Measurements from ENCODE around the gene VWA7. TPM values are rescaled to one million over a fixed set of nuclear protein-coding genes. Genes with fewer than 3 reads are reported as not detected.

The VWA7 gene
- 1.0 and 1.9 TPM in 2 replicates for total RNA-seq

DNA sequence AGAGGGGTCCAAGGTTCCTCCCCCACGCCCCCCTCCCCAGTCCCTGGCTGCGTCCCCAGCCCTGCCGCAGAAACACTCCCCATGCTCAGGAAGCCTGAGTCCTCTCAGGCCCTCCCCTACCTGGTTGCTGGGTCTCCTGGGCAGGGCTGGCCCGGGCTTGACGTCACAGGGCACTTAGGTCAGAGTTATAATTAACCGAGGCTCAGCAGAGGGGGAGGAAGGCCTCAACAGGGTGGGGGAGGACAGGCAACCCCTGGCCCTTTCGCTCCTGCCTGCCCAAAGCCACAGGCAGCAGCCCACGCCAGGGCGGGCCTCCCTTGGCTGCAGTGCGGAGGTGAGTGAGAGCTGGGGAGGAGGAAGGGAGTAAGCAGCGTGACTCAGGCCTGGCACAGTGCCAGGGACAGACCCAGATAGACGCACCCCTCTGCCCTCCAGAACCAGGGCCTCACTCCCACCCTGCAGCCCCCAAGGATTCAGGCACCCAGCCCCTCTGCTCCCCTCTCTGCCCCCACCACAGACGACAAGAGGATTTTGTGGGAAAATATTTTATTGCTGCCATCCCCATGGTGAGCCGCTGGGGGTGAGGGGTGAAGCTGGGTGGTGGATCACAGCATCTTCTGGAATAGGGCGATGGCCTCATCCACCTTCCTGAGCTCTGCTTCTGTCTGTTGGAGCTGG lies at the start of gene VWA7:
VWA7 (minus strand) TSS at position 340 of the 678 bp plus-strand sequence. CDS start 549 bp downstream, outside the sequence.

GRCh38 chr6:31815025-31815838 lies 38.1 kb upstream of the VWA7 start, which contains the start of the genes HSPA1A and HSPA1L:
TSS of gene HSPA1A (plus strand) at chr6:31815543. CDS start at chr6:31815757, 214 bp downstream.
TSS of gene HSPA1L (minus strand) at chr6:31815283. CDS start at chr6:31811972, 3,311 bp downstream.

DNA sequence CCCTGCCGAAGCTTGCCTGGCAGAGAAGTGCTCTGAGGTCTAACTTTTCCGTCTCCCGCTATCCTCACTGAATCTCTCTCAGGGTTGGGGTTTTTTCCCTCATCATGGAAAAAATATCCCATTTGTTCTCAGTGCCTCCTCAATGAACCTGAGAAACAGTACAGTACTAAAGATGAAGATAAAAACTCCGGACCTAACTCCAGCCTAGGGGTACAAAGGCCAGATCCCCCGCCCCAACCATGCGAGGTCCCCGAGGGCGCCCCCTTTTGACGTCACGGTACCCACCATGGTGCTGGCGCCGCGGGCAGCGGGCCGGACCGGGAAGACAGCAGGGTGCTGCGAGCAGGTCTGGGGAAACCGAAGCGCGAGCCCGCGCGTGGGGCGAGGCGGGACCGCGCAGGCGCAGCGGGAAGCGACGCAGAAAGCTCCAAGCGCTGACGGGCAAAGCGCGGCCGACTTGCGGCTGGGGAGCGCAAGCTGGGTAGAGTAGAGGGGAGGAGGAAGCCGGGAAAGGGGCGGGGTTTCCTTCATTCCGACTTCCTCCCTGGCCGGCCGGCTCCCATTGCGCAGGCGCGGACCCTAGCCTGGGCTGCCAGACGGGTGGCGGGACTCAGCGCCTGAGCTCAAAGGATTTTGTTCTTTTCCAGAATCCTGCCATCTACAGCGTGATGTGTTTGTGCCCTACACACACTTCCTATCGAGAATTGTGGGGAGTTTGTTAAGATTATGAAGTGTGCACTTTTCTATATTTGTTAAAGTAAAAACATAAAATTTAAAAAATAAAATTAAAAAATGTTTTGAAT lies 29.5 kb upstream of the VWA7 start, which contains the start of gene LSM2:
LSM2 (minus strand) TSS at position 497 of the 803 bp plus-strand sequence; CDS start at position 288, 209 bp downstream.

DNA sequence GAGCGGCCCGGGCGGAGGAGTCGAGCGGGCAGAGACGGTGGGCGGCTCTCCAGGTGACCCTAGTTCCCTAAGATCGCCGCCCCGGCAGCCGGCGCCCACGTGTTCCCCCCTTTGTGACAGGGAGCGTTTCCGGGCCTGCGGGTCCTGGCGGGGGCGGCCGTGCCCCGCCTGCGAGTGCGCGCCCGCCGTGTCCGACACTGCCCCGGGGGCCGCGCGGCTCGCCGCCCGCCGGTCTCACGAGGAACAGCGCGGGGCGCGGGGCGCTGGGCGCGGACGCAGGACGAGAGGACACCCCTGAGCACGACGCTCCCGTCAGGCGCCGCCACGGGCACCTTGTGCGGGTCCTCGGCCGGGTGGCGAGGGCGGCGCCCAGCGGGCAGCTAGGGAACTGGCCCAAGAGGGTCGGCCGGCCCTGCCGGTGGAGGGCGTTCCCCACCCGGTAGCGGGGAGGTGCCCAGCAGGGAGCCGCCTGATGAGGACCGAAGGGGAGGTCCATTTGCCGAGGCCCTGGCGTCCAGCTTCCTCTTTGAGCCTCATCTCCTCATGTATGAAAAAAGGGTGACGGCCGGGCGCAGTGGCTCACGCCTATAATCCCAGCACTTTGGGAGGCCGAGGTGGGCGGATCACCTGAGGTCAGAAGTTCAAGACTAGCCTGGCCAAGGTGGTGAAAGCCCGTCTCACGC lies 18.6 kb upstream of the VWA7 start, which contains the start of gene VARS1:
VARS1 (minus strand) TSS at position 137 of the 683 bp plus-strand sequence. CDS start 535 bp downstream, outside the sequence.

DNA sequence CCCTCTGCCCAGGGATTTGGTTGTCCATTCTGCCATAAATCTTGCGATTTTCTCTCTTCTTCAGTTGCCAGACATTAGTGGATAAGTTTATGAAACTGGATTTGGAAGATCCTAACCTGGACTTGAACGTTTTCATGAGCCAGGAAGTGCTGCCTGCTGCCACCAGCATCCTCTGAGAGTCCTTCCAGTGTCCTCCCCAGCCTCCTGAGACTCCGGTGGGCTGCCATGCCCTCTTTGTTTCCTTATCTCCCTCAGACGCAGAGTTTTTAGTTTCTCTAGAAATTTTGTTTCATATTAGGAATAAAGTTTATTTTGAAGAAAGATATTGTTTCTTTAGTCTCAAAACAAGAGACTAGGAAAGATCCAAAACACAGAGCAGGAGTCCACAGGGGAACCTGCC lies 14.8 kb downstream of the VWA7 start, which contains the start of gene SAPCD1:
SAPCD1 (plus strand) TSS at position 301 of the 400 bp plus-strand sequence. CDS start 399 bp downstream, outside the sequence.

DNA sequence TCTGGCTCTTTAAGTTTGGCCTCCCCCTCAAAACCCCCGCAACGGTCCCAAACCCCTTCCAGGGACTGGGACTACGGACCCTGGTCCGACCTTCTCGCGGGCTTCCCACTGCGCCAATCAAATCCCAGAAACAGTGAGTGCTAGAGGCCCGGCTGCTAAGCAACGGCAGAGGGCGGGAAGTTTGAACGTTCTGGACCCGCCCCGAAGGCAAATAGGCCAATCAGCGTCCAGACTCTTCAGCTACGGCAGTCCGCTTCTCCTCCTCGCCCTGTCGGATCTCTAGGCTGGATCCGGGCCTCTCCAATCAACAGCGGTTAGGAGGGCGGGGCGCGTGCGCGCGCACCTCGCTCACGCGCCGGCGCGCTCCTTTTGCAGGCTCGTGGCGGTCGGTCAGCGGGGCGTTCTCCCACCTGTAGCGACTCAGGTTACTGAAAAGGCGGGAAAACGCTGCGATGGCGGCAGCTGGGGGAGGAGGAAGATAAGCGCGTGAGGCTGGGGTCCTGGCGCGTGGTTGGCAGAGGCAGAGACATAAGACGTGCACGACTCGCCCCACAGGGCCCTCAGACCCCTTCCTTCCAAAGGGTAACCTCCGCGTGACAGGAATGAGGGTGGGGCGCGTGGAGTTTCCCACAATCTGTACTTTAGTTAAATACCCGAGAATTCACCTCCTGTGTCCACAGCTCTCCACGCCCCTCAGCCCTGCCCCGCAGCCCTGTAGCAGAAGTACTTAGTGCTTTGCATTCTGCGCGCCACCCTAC lies 37.3 kb downstream of the VWA7 start, which contains the start of gene MSH5:
MSH5 (plus strand) TSS at position 367 of the 758 bp plus-strand sequence. CDS start 462 bp downstream, outside the sequence.

GRCh38 chr6:31736021-31736767 lies 40.9 kb downstream of the VWA7 start, which contains the start of gene CLIC1:
TSS of gene CLIC1 (minus strand) at chr6:31736530. CDS start at chr6:31736300, 230 bp downstream.

DNA sequence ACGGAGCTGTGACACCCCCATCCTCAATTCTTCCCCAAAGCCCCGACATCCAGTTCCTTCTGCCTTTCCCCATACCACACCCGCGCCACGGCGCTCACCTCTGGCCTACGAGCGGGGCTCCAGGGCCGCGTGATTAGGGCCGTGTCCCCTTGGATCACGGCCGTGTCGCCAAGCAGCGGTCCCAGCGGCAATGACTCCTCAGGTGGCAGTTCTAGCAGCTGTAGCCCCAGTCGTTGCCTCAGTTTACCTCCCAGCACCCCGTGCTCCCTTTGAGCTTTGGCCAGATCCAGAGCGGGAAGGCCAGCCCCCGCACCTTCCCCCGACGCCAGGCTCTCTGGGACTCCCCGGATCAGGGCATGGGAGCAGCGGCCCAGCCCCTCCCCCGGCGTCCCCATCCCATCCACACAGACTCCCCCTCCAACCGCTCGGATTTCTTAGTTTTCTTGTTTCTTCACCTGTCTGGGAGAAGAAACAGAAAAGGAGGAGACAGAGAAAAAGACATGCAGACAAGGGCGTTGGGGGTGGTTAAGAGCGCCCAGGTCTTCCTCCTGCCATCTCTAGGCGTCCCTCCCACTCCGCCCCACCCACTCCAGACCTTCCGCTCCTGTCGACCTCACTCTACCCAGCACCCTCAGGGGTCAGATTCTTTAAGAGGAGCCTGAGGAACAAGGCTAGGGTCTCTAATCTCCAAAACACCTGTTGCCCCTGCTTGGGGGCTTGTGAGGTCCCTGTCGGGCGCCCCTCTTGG lies 48.2 kb downstream of the VWA7 start, which contains the start of gene DDAH2:
DDAH2 (minus strand) TSS at position 533 of the 748 bp plus-strand sequence; CDS start at position 395, 138 bp downstream.

GRCh38 chr6:31723245-31723979 lies 53.7 kb downstream of the VWA7 start, which contains the start of gene MPIG6B:
TSS of gene MPIG6B (plus strand) at chr6:31723373. CDS start at chr6:31723384, 11 bp downstream.

DNA sequence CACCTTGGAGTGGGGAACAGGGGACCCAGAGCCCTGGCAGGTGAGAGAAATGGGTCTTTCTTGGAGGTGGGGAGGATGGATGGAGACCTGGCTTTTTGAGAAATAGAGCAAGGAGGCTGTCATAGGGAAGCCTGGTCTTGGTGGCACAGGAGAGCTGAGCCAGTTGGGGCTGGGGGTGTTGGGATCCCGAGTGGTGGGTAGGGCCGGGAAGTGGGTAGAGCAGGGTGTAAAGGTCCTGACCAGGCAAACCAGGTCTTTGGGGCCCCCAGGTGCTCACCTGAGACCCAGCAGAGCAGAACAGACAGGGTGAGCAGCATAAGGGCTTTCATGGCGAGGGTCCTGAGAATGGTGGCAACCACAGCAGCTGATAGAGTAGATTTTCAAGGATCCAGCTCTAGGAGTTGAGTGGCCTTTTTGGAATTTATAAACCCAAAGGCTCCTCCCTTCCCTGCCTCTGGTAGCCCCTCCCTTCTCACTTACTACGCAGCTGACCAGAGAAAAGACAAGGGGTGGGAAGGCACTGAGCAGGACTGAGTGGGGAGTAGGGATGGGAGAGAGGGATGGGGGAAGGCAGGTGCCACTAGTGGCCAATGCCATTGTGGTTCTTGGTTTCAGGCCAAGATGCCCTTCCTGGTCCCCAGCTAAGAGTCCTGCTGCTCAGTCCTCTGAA lies 55.6 kb downstream of the VWA7 start, which contains the start of gene LY6G6C:
LY6G6C (minus strand) TSS at position 396 of the 670 bp plus-strand sequence; CDS start at position 329, 67 bp downstream.

Small RNAs within 50 kb of the gene (small RNA-seq; reads per million reads assigned to genes)
- not detected for gene MSH5-SAPCD1
- not detected for gene RF00019
- not detected for gene RNU6-850P
- not detected for gene SAPCD1

Other genes with a start within 250 kb of the VWA7 start
- gene MCCD1, start 248.4 kb downstream of the VWA7 start, total RNA-seq, result not detected in 2 replicates
- gene DDX39B, start 235.3 kb downstream of the VWA7 start, total RNA-seq, result 262 and 345 TPM in 2 replicates
- gene ATP6V1G2, start 230.7 kb downstream of the VWA7 start, total RNA-seq, result 3.4 and 3.5 TPM in 2 replicates
- 22.9 and 26.5 TPM in 2 replicates for gene NFKBIL1, start 229.7 kb downstream of the VWA7 start, total RNA-seq
- not detected in 2 replicates for gene LTA, start 205.0 kb downstream of the VWA7 start, total RNA-seq
- gene TNF, start 201.8 kb downstream of the VWA7 start, total RNA-seq, result not detected in 2 replicates
- gene LTB, start 194.9 kb downstream of the VWA7 start, total RNA-seq, result not detected in 2 replicates
- gene LST1, start 191.1 kb downstream of the VWA7 start, total RNA-seq, result not detected in 2 replicates
- gene NCR3, start 184.3 kb downstream of the VWA7 start, total RNA-seq, result not detected in 2 replicates
- not detected in 2 replicates for gene AIF1, start 162.1 kb downstream of the VWA7 start, total RNA-seq
- gene PRRC2A, start 156.6 kb downstream of the VWA7 start, total RNA-seq, result 49.4 and 57.4 TPM in 2 replicates
- gene BAG6, start 124.7 kb downstream of the VWA7 start, total RNA-seq, result 127 and 138 TPM in 2 replicates
- 2.0 and 2.2 TPM in 2 replicates for gene APOM, start 121.4 kb downstream of the VWA7 start, total RNA-seq
- gene C6orf47, start 116.5 kb downstream of the VWA7 start, total RNA-seq, result 15.2 and 19.5 TPM in 2 replicates
- 17.0 and 17.1 TPM in 2 replicates for gene GPANK1, start 112.3 kb downstream of the VWA7 start, total RNA-seq
- gene CSNK2B, start 111.2 kb downstream of the VWA7 start, total RNA-seq, result 118 and 149 TPM in 2 replicates
- 4.2 and 4.8 TPM in 2 replicates for gene LY6G5B, start 107.4 kb downstream of the VWA7 start, total RNA-seq
- gene LY6G5C, start 96.3 kb downstream of the VWA7 start, total RNA-seq, result 0.26 and 0.65 TPM in 2 replicates
- 29.9 and 35.3 TPM in 2 replicates for gene ABHD16A, start 74.0 kb downstream of the VWA7 start, total RNA-seq
- not detected in 2 replicates for gene LY6G6F, start 70.5 kb downstream of the VWA7 start, total RNA-seq
- gene LY6G6D, start 62.0 kb downstream of the VWA7 start, total RNA-seq, result not detected in 2 replicates
- gene LY6G6C, start 55.6 kb downstream of the VWA7 start, total RNA-seq, result not detected in 2 replicates
- gene MPIG6B, start 54.0 kb downstream of the VWA7 start, total RNA-seq, result not detected in 2 replicates
- gene DDAH2, start 48.0 kb downstream of the VWA7 start, total RNA-seq, result 76.2 and 84.3 TPM in 2 replicates
- gene CLIC1, start 40.8 kb downstream of the VWA7 start, total RNA-seq, result 597 and 600 TPM in 2 replicates
- 10.7 and 12.3 TPM in 2 replicates for gene MSH5, start 37.3 kb downstream of the VWA7 start, total RNA-seq
- 0.54 and 1.4 TPM in 2 replicates for gene SAPCD1, start 14.7 kb downstream of the VWA7 start, total RNA-seq
- 38.3 and 45.2 TPM in 2 replicates for gene VARS1, start 18.4 kb upstream of the VWA7 start, total RNA-seq
- 28.3 and 32.4 TPM in 2 replicates for gene LSM2, start 29.6 kb upstream of the VWA7 start, total RNA-seq
- gene HSPA1L, start 38.0 kb upstream of the VWA7 start, total RNA-seq, result 1.0 and 1.4 TPM in 2 replicates
- gene HSPA1A, start 38.2 kb upstream of the VWA7 start, total RNA-seq, result 91.1 and 137 TPM in 2 replicates
- 123 and 152 TPM in 2 replicates for gene HSPA1B, start 50.4 kb upstream of the VWA7 start, total RNA-seq
- 48.6 and 57.6 TPM in 2 replicates for gene NEU1, start 85.5 kb upstream of the VWA7 start, total RNA-seq
- 0.22 TPM in 1 of 2 replicates, not detected in the other for gene SLC44A4, start 101.7 kb upstream of the VWA7 start, total RNA-seq
- 41.4 and 51.4 TPM in 2 replicates for gene EHMT2, start 120.4 kb upstream of the VWA7 start, total RNA-seq
- 1.3 and 1.9 TPM in 2 replicates for gene ZBTB12, start 124.8 kb upstream of the VWA7 start, total RNA-seq
- gene C2, start 150.4 kb upstream of the VWA7 start, total RNA-seq, result 19.1 and 22.0 TPM in 2 replicates
- gene CFB, start 168.8 kb upstream of the VWA7 start, total RNA-seq, result 26.9 and 34.6 TPM in 2 replicates
- gene NELFE, start 181.6 kb upstream of the VWA7 start, total RNA-seq, result 97.0 and 105 TPM in 2 replicates
- 35.3 and 40.4 TPM in 2 replicates for gene SKIC2, start 181.8 kb upstream of the VWA7 start, total RNA-seq
- gene DXO, start 194.8 kb upstream of the VWA7 start, total RNA-seq, result 11.6 and 13.0 TPM in 2 replicates
- gene C4A, start 204.7 kb upstream of the VWA7 start, total RNA-seq, result 4.0 and 8.2 TPM in 2 replicates
- 2.4 and 3.4 TPM in 2 replicates for gene C4B, start 237.5 kb upstream of the VWA7 start, total RNA-seq

Data from articular chondrocyte of knee joint (primary cell).